HUDEP-2 (cell line): ENCODE data around the gene CERS6.
A peak's percentile ranks its signal among the peaks of the same experiment; 100 is the strongest.

Experiments used
- DNase-seq, 76 experiments: peaks; one replicate each; lab custom pipeline; 2025; ENCODE audit not compliant: unreplicated experiment in 76 of 76; lab: John Stamatoyannopoulos, UW

CERS6 gene

GRCh38 chr2:168564641-168565040 is 108.6 kb downstream of the CERS6 start:
- no peak for DNase-seq

GRCh38 chr2:168565112-168565511 is 109.0 kb downstream of the CERS6 start:
- DNase-seq, result no peak

GRCh38 chr2:168565512-168565911 is 109.4 kb downstream of the CERS6 start:
- DNase-seq, result no peak

DNA sequence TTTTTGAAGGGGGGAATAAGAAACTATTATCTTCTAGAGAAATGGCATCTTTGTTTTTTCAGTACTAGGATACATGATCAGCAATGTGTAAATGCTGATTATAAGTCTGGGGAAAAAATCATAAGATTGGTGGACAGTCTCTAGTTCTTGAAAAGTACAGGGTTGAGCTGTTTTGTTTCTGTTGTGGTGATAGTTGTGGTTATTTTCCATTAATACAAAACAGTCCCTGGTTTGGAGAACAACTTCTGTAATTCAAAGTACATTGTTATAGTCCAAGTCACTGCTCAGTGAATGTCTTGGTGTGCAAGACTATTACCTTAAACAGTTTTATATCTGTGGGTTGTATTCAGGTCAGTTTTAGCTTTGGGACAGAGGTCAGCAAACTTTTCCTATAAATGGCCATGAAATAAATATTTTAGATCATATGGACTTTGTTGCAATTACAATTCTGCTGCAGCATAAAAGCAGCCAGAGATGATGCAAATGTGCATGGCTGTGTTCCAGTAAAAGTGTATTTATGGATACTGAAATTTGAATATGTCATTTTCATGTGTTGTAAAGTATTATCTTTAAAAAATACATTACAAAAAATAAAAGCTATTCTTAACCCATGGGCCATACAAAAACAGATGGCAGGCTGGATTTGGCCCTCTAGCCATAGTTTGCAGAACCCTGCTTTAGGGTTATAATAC is 111.0 kb downstream of the CERS6 start:
- DNase-seq, result no peak

- DNase-seq, result no peak
Measured at GRCh38 chr2:168567836-168568235, 111.8 kb downstream of the CERS6 start.

DNA sequence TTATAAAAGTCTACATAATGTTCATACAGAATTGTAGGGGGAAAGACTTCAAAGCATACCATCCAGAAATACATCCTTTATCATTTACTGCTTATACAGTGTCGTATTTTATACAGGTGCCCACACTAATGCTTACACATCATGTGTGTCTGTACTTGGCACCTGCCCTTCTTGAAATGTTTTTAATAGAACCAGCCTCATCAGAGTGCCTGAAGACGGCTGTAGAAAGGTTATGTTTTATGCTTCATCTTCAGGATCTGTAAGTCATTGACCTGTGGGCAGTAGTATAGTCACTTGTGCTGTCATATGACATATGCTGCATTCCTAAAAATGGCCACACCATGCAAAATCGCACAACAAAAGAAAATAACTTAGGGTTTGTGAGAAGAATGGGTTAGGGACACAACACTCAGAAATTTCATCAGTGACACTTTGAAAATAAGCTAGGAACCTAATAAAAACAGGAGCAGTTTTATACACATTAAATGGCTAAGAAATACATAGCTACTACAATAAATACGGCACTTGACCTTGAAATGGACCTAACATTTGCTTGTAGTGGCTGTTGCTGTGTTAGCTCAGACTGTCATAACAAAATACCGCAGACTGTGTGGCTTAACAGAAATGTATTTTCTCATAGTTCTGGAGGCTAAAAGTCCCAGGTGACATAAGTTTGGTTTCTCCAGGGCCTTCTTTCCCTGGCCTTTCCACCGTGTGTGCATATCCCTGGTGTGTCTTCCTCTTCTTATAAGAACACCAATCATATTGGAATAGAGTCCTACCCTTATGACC is 112.6 kb downstream of the CERS6 start:
- DNase-seq, result no peak

DNA sequence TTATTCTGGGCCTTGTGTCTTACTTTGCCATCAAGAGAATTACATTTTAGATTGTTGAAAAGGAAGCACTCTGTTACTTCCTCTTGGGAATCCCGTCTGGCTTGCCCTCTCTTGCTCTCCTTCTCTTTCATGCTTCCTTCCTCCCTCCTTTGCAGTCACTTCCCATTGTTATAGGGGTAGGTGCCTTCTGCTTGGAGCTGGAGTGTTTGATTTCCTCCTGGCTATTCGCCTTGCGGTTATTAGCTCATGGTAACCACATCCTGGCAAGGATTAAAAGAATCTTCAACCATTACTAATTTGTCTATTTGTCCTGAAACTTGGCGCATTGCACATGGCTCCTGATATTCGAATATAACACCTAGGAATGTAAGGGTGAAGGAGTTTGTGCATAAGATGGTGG is 115.0 kb downstream of the CERS6 start:
- no peak for DNase-seq

GRCh38 chr2:168573128-168573903 is 117.2 kb downstream of the CERS6 start:
- DNase-seq, result peak in 1 of 76 experiments; percentile 3

DNA sequence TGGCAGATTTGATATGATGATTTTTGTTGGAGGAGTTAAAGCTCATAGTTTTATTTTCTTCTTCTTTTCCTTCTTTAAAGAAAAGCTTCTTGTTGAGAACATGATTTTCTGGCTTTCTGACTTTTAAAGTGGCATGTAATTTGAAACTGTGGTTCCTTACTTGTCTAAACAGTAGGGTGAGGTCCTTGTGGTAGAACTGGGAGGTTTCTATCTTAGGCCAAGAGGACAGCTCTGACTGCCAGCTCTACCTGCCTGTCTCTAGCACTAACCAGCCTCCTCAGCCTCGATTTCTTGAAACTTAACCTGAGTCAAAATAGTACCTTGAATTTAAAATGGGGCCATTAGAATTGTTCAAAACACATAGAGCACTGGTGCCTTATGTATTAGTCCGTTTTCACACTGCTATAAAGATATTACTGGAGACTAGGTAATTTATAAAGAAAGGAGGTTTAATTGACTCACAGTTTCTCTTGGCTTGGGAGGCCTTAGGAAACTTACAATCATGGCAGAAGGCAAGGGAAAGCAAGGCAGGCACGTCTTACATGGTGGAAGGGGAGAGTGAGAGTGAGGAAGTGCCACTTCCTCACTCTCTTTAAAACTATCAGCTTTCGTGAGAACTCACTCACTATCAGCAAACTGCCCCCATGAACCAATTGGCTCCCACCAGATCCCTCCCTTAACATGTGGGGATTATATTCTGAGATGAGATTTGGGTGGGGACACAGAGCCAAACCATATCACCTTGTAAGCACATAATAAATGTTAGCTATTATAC is 119.0 kb downstream of the CERS6 start:
- no peak for DNase-seq

DNA sequence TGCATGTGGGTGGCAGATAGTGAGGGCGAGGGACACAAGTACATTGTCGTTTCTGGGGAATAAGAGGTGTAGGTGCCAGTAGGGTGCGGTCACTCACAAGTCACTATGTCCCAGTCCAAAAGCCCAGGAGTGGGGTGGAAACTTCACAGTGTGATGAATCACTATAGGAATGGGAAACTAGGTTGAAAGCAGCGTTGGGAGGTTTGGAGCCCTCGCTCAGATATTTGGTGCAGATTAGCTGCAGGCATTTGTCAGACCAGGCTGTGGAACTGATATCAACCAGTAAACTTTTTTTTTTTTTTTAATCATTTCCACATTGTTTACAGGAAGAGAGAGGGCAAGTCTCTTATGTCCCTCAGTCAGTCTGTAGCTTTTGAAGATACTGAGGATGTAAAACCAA is 121.8 kb downstream of the CERS6 start:
- DNase-seq, result peak in 7 of 76 experiments; percentile 3 to 26 (median 14)

- no peak for DNase-seq
Measured at GRCh38 chr2:168583064-168583709, 127.1 kb downstream of the CERS6 start.

GRCh38 chr2:168583710-168584521 is 127.8 kb downstream of the CERS6 start:
- peak in 2 of 76 experiments; percentile 6 for DNase-seq

- no peak for DNase-seq
Measured at GRCh38 chr2:168584911-168585310, 128.8 kb downstream of the CERS6 start.

DNA sequence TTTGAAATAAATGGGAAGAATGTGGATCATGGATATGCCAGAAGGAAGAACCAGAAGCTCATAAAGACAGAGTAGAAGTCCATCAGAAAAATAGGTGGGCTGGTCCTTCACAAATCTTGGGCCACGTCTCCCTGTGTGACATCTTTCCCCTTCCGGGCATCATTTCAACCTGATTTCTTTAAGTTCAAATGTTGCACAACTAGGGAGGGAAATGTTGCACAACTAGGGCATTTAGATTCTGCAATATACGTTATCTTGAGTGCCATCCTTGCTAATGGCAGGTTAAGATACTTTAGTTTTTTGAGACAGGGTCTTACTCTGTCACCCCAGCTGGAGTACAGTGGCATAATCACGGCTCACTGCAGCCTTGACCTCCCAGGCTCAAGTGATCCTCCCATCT is 129.6 kb downstream of the CERS6 start:
- no peak for DNase-seq

DNA sequence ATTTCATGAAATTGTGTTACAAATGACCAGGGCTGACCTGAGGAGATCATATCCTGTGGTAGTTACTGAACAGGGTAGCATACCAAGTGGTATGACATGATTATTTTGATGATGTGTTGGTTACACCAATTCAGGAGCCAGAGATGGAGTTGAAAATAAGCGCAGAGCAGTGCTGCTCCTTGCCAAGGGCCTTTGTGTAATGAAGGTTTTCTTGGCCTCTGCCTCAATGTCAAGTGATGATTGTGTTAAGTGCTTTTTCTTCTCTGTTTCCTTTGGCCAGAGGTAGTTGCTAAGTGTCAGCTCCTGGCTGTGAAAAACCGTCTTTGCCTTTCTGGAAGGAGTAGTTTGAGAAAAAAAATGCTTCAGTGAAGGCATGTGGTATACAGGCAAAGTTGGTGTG is 131.2 kb downstream of the CERS6 start:
- no peak for DNase-seq

DNA sequence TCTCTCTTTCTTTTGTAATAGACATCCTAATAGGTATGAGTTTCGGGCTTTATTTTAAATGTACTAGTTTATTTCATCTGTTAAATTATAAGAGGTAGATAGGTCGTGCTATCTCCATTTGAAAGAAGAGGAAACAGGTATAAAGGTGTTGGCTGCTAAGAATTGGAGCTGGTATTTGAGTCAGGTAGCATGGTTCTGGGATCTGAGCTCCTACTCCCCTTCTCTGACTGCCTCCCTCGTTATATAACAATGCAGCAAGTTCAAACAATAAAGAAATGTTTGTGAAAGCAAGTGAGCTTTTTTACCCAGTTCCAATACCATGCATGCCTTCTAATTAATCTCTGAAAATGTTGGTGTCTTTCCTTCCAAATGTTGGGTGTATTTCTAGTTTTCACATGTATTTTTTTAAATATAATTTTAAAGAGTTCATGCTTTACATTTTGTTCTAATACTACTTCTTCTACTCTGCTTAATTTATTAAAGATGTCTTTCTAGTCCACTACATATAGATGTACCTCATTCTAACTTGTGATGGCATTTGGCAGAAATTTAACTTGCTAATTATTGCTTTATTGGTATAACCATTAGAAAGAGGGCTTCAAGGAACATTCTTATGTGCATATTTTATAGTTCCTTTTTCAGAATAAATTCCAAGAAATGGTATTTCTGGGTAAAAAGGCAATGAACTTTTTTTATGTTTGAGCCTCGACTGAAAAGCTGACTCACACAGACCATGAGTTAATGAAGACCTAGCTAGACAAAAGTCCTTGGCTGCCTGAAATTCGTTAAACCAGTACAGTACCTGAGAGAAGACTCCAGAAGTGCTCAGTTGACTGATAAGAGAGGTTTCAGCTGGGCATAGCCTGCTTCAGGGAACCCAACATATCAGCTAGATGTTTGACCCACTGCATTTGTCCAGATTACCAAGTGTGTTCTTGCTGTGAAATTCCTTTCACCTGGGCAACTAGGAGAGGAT is 133.5 kb downstream of the CERS6 start:
- peak in 4 of 76 experiments; percentile 9 to 30 (median 11) for DNase-seq

DNA sequence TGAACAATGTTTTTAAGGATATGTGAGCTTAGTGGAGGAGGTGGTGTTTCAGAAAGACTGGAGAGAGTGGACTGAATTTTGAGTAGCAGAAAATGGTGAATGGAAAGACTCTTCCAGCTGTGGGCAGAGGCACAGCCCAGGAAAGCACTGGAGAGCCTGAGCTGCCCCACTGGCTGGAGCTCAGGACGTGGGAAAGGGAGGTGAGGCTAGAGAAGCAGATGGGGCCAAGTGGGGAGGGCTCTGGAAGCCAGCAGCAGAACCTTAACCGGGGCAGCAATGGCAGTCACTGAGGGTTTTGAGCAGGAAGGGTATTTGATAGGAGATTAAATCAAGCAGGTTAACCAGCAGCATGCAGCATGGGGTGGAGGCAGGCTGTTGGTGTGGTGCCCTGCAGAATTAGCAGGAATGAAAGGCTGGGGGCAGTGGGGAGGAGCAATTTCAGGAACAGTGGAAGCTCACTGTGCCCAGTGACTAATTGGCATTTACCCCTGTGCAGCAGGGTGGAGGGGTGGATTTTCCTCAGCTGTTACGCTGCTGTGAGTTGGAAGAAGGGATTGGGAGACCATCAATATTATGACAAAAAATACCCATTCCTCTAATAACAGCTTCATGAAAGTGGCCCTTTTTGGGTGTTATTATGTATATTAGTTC is 136.2 kb downstream of the CERS6 start:
- DNase-seq, result no peak

GRCh38 chr2:168593713-168594112 is 137.6 kb downstream of the CERS6 start:
- DNase-seq, result no peak
